Memory B cell (primary cell): ENCODE data around the gene DMRTA1.
A peak's percentile ranks its signal among the peaks of the same experiment; 100 is the strongest.
"Not testable (repeated sequence)": the region's sequence is repeated elsewhere in the genome, so short reads cannot be mapped to it uniquely, and the experiment has no call there.

Experiments used
- ATAC-seq: fragments of 150-1000 bp; cut with Tn5 transposase; 2 replicates; pipeline ENCODE4 v1.10.0; 2021; ENCODE audit warnings: low read depth, mild to moderate bottlenecking, moderate library complexity
- DNase-seq, 2 donors: peaks; one replicate each; pipeline ENCODE4 v3.0.0; 2022; ENCODE audit warnings: low spot score in 2 of 2
- H3K27ac Mint-ChIP-seq: one replicate; pipeline ENCODE4 v1.8.0; 2022; ENCODE audit warnings: mild to moderate bottlenecking, moderate library complexity, mixed read lengths
- H3K27me3 Mint-ChIP-seq: one replicate; pipeline ENCODE4 v1.8.0; 2022; ENCODE audit warnings: mixed read lengths
- H3K36me3 Mint-ChIP-seq: one replicate; pipeline ENCODE4 v1.8.0; 2022; ENCODE audit warnings: mild to moderate bottlenecking, mixed read lengths
- H3K4me1 Mint-ChIP-seq: one replicate; pipeline ENCODE4 v1.8.0; 2022; ENCODE audit warnings: mixed read lengths
- H3K4me3 Mint-ChIP-seq: one replicate; pipeline ENCODE4 v1.8.0; 2022; ENCODE audit warnings: mild to moderate bottlenecking, moderate library complexity, mixed read lengths
- H3K9me3 Mint-ChIP-seq: one replicate; pipeline ENCODE4 v1.8.0; 2022; ENCODE audit warnings: mixed read lengths

The DMRTA1 gene, protein sequence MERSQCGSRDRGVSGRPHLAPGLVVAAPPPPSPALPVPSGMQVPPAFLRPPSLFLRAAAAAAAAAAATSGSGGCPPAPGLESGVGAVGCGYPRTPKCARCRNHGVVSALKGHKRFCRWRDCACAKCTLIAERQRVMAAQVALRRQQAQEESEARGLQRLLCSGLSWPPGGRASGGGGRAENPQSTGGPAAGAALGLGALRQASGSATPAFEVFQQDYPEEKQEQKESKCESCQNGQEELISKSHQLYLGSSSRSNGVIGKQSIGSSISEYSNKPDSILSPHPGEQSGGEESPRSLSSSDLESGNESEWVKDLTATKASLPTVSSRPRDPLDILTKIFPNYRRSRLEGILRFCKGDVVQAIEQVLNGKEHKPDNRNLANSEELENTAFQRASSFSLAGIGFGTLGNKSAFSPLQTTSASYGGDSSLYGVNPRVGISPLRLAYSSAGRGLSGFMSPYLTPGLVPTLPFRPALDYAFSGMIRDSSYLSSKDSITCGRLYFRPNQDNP

GRCh38 chr9:22446589-22446949, at the start of gene DMRTA1:
TSS of gene DMRTA1 (plus strand) at chr9:22446824. CDS start at chr9:22447066, 242 bp downstream.
- ATAC-seq, result peak; percentile 31
- no peaks in the 10 kb centered on the region for H3K36me3 Mint-ChIP-seq
- no peak within 1 kb of the TSS for H3K27ac Mint-ChIP-seq
- peaks cover 11% of the 10 kb centered on the region for H3K27me3 Mint-ChIP-seq
- H3K9me3 Mint-ChIP-seq, result no peaks in the 10 kb centered on the region
- no peak for DNase-seq
- peak within 1 kb of the TSS; percentile 55 for H3K4me3 Mint-ChIP-seq
- H3K4me1 Mint-ChIP-seq, result peaks cover 4% of the 10 kb centered on the region

GRCh38 chr9:22401671-22402070, 45.0 kb upstream of the DMRTA1 start:
- Mint-ChIP-seq H3K4me1 (no peaks in the 10 kb centered on the region), H3K27ac (no peak overlapping the region), H3K4me3 (no peak overlapping the region), H3K27me3 (peaks cover 4% of the 10 kb centered on the region), H3K9me3 (no peaks in the 10 kb centered on the region), H3K36me3 (no peaks in the 10 kb centered on the region)
- no peak for ATAC-seq
- no peak for DNase-seq

- Mint-ChIP-seq H3K27ac (no peak overlapping the region), H3K36me3 (no peaks in the 10 kb centered on the region), H3K9me3 (peaks cover 1% of the 10 kb centered on the region), H3K4me1 (no peaks in the 10 kb centered on the region), H3K27me3 (peaks cover 2% of the 10 kb centered on the region), H3K4me3 (no peak overlapping the region)
- DNase-seq (no peak), ATAC-seq (no peak)
Measured at GRCh38 chr9:22405869-22406659, 40.6 kb upstream of the DMRTA1 start.

DNA sequence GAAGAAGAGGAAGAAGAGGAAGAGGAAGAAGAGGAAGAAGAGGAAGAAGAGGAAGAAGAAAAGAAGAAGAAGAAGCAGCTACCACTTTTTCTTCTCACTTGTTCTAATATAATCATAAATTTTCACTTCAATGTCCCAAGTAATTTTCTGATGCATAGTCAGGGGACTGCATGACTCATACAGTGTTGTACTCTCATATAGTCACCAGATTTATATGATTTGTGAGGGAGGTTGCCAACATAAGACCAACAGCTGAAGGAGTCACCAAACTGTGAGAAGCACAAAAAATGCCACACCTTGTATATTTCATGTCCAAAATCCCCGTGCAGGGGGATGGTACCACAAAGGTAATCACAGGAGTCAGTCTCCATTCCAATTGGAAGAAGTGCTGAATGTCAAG, 32.7 kb upstream of the DMRTA1 start:
- DNase-seq (no peak), ATAC-seq (no peak)
- no peaks in the 10 kb centered on the region for H3K36me3 Mint-ChIP-seq

GRCh38 chr9:22415941-22416691, 30.5 kb upstream of the DMRTA1 start:
- Mint-ChIP-seq H3K9me3 (no peaks in the 10 kb centered on the region), H3K4me3 (no peak overlapping the region), H3K27me3 (no peaks in the 10 kb centered on the region), H3K4me1 (peaks cover 5% of the 10 kb centered on the region), H3K27ac (no peak overlapping the region), H3K36me3 (no peaks in the 10 kb centered on the region)
- DNase-seq (no peak), ATAC-seq (no peak)

More for the DNA sequence above, 32.7 kb upstream of the DMRTA1 start:
- Mint-ChIP-seq H3K4me1 (peaks cover 5% of the 10 kb centered on the region), H3K27me3 (no peaks in the 10 kb centered on the region), H3K4me3 (no peak overlapping the region), H3K27ac (no peak overlapping the region), H3K9me3 (peaks cover 1% of the 10 kb centered on the region)

DNA sequence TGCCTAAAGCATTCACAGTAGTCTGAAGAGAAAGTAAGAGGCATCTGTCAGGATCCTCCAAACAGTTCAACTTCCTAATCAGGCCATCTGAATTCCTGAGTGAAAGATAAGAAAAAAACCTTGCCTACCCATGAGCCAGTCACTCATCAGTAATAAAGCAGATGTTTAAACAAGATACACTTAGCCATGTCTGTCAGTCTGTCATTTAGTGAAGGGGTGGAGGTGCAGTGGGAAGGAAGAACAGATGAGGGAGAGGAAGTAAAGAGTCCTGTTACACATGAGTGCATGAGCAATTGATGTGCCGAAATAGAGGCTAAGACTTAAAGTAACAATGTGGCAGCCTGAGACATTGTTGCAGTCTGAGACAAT, 29.9 kb upstream of the DMRTA1 start:
- Mint-ChIP-seq H3K27me3 (no peaks in the 10 kb centered on the region), H3K27ac (no peak overlapping the region)

GRCh38 chr9:22423566-22423965, 23.1 kb upstream of the DMRTA1 start:
- Mint-ChIP-seq H3K9me3 (no peaks in the 10 kb centered on the region), H3K27me3 (peaks cover 5% of the 10 kb centered on the region)

More for the DNA sequence above, 29.9 kb upstream of the DMRTA1 start:
- H3K36me3 Mint-ChIP-seq, result no peaks in the 10 kb centered on the region
- H3K4me3 Mint-ChIP-seq, result no peak overlapping the region
- no peaks in the 10 kb centered on the region for H3K9me3 Mint-ChIP-seq
- DNase-seq (no peak), ATAC-seq (no peak)
- H3K4me1 Mint-ChIP-seq, result peaks cover 5% of the 10 kb centered on the region

DNA sequence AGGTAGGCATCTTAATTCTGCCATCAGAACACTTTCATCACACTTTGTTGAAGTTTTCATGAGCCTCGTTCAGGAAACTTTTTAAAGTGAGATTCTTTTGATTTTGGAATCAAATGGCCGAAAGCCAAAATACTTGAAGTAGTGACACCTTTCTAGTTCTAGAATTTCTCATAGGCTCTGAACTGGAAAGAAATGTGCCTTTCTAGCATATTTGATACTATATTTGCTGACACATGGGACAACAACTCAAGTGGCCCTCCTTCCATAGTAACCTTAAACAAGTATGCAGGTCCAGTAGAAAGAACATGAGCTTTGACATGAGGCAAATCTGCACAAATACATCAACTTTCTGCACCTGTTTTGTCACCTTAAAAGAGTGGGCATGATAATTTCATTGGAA, 22.0 kb upstream of the DMRTA1 start:
- H3K27ac Mint-ChIP-seq, result no peak overlapping the region
- H3K27me3 Mint-ChIP-seq, result peaks cover 5% of the 10 kb centered on the region
- H3K9me3 Mint-ChIP-seq, result no peaks in the 10 kb centered on the region
- ATAC-seq, result no peak
- no peak for DNase-seq
- H3K36me3 Mint-ChIP-seq, result no peaks in the 10 kb centered on the region
- H3K4me1 Mint-ChIP-seq, result no peaks in the 10 kb centered on the region
- H3K4me3 Mint-ChIP-seq, result no peak overlapping the region

More at GRCh38 chr9:22423566-22423965, 23.1 kb upstream of the DMRTA1 start:
- Mint-ChIP-seq H3K36me3 (no peaks in the 10 kb centered on the region), H3K4me1 (no peaks in the 10 kb centered on the region), H3K27ac (no peak overlapping the region), H3K4me3 (no peak overlapping the region)
- no peak for DNase-seq
- no peak for ATAC-seq

DNA sequence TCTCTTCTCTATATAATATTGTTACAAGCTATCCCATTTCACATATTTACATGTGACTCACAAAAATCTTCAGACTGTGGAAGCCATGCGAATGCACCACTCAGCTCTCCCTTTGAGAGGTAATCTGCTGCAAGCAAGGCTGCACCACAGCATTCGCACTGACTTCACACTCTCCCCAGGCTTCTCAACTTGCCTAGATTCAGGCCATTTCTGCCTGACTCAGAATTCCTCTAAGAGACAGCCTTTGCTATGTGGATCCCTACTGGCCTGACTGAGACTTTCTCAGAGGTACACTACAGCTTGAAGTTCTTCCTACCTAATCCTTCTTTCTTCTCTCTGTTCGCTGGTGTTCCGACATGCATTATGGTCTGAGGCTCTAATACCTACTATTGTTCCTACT, 21.1 kb upstream of the DMRTA1 start:
- DNase-seq (no peak), ATAC-seq (no peak)
- peaks cover 3% of the 10 kb centered on the region for H3K4me1 Mint-ChIP-seq

DNA sequence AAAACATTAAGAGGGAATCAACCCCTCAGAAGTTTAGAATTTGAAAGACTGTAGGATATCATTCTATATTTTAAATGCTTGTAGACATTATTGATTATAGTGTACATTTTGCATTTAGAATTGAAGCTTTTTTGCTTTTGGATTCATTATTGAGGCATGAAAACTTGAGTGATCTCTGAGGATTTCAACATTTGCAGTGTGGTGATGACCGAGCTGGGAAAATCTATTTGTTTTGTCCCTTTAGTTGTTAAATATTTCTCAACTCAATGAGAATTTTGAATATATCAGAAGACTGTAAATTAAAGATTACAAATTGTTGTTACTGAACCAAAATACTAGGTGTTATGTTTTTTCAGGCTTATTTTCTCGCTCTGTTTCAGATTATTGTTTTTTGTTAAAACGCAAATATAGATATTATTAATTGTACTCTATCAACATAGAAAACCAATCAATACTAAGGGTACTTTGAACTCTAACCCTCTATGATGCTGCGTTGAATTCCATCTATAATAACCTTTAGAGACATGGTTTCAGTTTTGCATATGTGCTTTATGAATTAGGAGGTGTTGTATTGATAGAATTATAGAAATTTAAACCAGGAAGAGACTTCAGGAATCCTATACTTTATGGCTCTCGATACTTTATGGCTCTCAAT, 19.3 kb upstream of the DMRTA1 start:
- Mint-ChIP-seq H3K4me3 (no peak overlapping the region), H3K9me3 (no peaks in the 10 kb centered on the region), H3K4me1 (peaks cover 3% of the 10 kb centered on the region), H3K36me3 (no peaks in the 10 kb centered on the region), H3K27me3 (peaks cover 5% of the 10 kb centered on the region), H3K27ac (no peak overlapping the region)
- ATAC-seq (no peak), DNase-seq (no peak)

More for the DNA sequence above, 21.1 kb upstream of the DMRTA1 start:
- Mint-ChIP-seq H3K4me3 (no peak overlapping the region), H3K27ac (no peak overlapping the region), H3K36me3 (no peaks in the 10 kb centered on the region), H3K27me3 (peaks cover 5% of the 10 kb centered on the region), H3K9me3 (no peaks in the 10 kb centered on the region)

- Mint-ChIP-seq H3K9me3 (no peaks in the 10 kb centered on the region), H3K27me3 (peaks cover 3% of the 10 kb centered on the region), H3K4me1 (peaks cover 3% of the 10 kb centered on the region), H3K27ac (no peak overlapping the region), H3K36me3 (no peaks in the 10 kb centered on the region), H3K4me3 (no peak overlapping the region)
- ATAC-seq (no peak), DNase-seq (no peak)
Measured at GRCh38 chr9:22433691-22434090, 12.9 kb upstream of the DMRTA1 start.

- not testable (repeated sequence) for H3K27me3 Mint-ChIP-seq, ATAC-seq, H3K27ac Mint-ChIP-seq, DNase-seq, H3K4me1 Mint-ChIP-seq, H3K4me3 Mint-ChIP-seq, H3K9me3 Mint-ChIP-seq, H3K36me3 Mint-ChIP-seq
Measured at GRCh38 chr9:22435252-22435651, 11.4 kb upstream of the DMRTA1 start.

DNA sequence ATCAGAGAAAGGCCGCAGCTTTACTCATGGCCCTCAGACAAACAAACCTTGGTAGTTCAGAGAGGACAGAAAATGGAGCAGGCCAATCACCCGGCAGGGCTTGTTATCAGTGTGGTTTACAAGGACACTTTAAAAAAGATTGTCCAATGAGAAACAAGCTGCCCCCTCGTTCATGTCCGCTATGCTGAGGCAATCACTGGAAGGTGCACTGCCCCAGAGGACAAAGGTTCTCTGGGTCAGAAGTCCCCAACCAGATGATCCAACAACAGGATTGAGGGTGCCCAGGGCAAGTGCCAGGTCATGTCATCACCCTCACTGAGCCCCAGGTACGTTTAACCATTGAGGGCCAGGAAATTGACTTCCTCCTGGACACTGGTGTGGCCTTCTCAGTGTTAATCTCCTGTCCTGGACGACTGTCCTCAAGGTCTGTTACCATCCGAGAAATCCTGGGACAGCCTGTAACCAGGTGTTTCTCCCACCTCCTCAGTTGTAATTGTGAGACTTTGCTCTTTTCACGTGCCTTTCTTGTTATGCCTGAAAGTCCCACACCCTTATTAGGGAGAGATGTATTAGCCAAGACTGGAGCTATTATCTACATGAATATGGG, 9.1 kb upstream of the DMRTA1 start:
- H3K27me3 Mint-ChIP-seq, H3K4me1 Mint-ChIP-seq, ATAC-seq, DNase-seq, H3K4me3 Mint-ChIP-seq, H3K36me3 Mint-ChIP-seq, H3K27ac Mint-ChIP-seq, H3K9me3 Mint-ChIP-seq: not testable (repeated sequence)
